GM12875 (cell line): ENCODE results near the gene ABCA13.

Experiments
- H3K4me3 ChIP-seq: one replicate; pipeline ENCODE4 v1.5.1; 2011; ENCODE audit warnings: low read depth, low read length, control low read depth
- TF ChIP-seq, protein P1 (sequence below): IDR thresholded peaks from 2 replicates; pipeline ENCODE4 v1.5.1; 2011; ENCODE audit warnings: low read depth, mild to moderate bottlenecking, control low read depth, inconsistent platforms, low read length, moderate library complexity, borderline replicate concordance; ENCODE audit not compliant: insufficient read depth

Gene ABCA13, protein sequence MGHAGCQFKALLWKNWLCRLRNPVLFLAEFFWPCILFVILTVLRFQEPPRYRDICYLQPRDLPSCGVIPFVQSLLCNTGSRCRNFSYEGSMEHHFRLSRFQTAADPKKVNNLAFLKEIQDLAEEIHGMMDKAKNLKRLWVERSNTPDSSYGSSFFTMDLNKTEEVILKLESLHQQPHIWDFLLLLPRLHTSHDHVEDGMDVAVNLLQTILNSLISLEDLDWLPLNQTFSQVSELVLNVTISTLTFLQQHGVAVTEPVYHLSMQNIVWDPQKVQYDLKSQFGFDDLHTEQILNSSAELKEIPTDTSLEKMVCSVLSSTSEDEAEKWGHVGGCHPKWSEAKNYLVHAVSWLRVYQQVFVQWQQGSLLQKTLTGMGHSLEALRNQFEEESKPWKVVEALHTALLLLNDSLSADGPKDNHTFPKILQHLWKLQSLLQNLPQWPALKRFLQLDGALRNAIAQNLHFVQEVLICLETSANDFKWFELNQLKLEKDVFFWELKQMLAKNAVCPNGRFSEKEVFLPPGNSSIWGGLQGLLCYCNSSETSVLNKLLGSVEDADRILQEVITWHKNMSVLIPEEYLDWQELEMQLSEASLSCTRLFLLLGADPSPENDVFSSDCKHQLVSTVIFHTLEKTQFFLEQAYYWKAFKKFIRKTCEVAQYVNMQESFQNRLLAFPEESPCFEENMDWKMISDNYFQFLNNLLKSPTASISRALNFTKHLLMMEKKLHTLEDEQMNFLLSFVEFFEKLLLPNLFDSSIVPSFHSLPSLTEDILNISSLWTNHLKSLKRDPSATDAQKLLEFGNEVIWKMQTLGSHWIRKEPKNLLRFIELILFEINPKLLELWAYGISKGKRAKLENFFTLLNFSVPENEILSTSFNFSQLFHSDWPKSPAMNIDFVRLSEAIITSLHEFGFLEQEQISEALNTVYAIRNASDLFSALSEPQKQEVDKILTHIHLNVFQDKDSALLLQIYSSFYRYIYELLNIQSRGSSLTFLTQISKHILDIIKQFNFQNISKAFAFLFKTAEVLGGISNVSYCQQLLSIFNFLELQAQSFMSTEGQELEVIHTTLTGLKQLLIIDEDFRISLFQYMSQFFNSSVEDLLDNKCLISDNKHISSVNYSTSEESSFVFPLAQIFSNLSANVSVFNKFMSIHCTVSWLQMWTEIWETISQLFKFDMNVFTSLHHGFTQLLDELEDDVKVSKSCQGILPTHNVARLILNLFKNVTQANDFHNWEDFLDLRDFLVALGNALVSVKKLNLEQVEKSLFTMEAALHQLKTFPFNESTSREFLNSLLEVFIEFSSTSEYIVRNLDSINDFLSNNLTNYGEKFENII (N-terminal part only)

DNA sequence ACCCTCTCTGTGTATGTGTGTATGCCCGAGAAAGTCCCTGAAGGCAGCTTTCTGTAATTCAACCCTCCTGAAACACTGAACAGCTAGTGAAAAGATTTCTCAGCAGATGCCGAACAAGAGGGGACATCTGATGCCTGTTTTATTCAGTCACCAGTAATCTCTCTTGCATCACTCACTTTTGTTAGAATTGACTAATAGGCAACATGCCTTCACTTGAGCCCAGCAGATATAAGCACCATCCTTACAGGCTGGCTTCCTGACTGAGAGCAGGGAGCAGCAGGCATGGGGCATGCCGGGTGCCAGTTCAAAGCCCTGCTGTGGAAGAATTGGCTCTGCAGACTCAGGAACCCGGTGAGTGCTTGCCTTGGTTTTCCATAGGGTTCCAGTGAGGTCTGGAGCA is at the start of gene ABCA13:
TSS of gene ABCA13 (plus strand) at position 257 of the 400 bp plus-strand sequence. CDS start at position 283, 26 bp downstream.
- no peak within 1 kb of the TSS for H3K4me3 ChIP-seq
- TF ChIP-seq, protein P1, sequence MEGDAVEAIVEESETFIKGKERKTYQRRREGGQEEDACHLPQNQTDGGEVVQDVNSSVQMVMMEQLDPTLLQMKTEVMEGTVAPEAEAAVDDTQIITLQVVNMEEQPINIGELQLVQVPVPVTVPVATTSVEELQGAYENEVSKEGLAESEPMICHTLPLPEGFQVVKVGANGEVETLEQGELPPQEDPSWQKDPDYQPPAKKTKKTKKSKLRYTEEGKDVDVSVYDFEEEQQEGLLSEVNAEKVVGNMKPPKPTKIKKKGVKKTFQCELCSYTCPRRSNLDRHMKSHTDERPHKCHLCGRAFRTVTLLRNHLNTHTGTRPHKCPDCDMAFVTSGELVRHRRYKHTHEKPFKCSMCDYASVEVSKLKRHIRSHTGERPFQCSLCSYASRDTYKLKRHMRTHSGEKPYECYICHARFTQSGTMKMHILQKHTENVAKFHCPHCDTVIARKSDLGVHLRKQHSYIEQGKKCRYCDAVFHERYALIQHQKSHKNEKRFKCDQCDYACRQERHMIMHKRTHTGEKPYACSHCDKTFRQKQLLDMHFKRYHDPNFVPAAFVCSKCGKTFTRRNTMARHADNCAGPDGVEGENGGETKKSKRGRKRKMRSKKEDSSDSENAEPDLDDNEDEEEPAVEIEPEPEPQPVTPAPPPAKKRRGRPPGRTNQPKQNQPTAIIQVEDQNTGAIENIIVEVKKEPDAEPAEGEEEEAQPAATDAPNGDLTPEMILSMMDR, result no peak

DNA sequence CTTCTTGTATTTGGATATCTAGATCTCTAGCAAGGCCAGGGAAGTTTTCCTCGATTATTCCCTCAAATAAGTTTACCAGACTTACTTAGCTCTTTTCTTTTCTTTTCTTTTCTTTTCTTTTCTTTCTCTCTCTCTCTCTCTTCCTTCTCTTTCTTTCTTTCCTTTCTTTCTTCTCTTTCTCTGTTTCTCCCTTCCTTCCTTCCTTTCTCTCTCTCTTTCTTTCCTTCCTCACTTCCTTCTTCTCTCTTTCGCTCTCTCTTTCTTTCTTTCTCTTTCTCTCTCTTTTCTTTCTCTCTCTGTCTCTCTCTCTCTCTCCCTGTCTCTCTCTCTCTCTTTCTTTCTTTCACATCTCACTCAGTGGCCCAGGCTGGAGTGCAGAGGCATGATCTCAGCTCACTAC is 45.2 kb upstream of the ABCA13 start:
- TF ChIP-seq, protein P1, result no peak
- H3K4me3 ChIP-seq, result no peak overlapping the region

DNA sequence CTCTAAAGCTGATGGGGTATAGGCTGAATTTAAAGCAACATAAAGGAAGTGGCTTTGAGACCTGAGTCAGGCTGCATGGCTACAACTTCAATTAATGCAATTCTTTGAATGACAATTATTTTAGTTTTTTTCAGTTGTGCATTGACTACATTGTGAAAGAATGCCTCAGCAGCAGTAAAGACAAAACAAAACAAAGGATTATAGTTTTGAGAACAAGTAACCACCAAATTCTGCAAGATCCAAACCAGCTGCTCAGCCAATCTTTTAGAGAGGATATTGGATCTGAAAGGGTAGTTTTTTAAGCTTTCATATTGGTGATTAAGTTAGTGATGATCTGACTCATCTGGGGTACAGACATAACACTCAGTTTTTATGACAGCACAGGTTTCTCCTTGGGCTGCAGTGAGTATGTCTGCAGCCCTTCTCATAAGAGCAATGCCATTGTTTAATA is 40.6 kb upstream of the ABCA13 start:
- TF ChIP-seq, protein P1, result no peak
- H3K4me3 ChIP-seq, result no peak overlapping the region

DNA sequence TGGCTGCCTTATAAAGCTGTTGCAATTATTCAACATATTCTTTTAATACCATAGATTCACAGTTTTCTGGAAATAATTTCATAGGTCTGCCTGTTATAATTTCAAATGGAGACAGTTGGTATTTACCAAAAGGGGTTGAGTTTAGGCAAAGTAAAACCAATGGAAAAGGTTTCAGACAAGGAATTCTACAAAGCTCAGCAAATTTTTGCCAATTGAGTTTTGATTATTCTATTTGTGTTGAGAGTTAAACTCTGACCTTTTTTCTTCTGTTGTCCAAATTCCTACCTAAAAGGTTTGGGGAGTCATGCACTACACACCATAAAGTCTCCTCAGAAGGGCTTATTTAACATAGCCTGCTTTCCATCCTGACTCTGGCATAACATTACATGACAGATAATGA is 38.5 kb upstream of the ABCA13 start:
- H3K4me3 ChIP-seq, result no peak overlapping the region

DNA sequence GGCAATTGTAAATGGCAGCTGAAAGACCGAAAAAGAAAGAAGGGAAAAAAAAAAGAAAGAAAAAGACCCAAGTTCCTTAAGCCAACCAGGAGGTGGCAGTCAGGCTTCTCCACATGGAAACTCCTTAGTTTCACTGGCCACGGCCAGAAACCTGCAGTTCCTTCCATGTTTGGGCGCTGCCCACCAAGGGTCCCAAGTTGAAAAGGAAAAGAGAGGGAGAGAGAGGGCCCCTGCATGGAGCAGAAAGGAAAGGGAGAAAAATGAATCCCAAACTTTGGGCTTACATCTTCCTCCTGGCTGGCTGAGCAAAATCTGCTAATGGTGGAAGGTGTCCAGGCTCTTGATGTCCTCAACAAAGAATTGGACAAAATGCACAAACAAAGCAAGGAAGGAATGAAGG is 31.8 kb upstream of the ABCA13 start:
- no peak overlapping the region for H3K4me3 ChIP-seq
- TF ChIP-seq, protein P1, result no peak

More for the DNA sequence above, 38.5 kb upstream of the ABCA13 start:
- TF ChIP-seq, protein P1, result no peak

DNA sequence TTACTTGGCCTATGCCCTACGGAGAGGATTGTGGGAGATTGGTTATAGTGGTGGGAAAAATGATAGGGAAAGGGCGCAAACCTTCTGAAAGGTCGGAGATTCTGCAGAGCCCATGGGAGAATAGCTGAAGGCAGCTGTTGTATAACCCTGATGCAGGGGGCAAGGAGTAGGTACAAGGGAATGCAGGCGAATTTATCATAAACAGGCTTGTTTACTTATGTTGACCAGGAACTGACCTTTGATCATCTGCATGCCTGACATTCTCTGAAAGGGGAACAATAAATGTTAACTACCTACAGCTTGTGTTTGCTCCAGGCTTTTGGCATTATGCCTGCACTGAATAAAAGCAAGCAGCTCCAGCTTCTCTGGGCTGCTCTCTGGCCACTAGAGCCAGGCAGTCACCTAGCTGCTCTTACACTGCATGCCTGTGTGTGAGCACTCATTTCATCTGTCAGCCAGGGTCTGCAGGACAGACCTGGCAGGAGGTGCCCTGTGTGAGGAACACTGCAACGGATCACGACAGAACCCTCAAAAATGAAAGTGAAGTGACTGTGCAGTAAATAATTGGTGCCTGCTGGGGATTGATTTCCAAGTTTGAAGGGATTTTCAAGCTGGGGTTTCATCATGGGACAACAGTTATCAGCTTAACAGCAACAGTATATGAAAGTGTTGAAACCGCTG is 31.1 kb upstream of the ABCA13 start:
- no peak overlapping the region for H3K4me3 ChIP-seq
- TF ChIP-seq, protein P1, result no peak
